Measurements from ENCODE around the gene FLG.
A peak's percentile ranks its signal among the peaks of the same experiment; 100 is the strongest.
"Not testable (repeated sequence)": the region's sequence is repeated elsewhere in the genome, so short reads cannot be mapped to it uniquely, and the experiment has no call there.

The FLG gene

DNA sequence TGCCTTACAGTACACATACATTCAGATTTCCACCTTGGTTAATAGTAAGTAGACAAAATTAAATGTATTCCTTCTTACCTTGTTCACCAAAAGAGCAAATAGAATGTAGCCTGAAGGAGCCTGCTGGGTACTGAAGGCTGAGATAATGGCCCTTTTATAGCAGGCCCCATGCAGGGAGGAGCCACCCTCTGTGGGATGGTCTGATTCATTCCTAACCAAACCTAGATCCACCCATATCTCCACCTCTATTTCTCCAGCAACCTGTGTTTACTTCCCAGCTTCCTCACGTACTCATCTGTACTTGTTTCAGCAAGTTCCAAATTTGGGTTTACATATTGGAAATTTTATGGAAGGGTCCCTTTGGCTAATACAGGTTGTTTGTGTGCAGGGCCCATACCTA lies at the start of gene FLG:
Gene FLG (minus strand): TSS at position 129 of the 400 bp plus-strand sequence. CDS start 9,783 bp downstream, outside the sequence.
- no peak for DNase-seq (ENCODE audit: low read depth)

GRCh38 chr1:152374451-152374850 lies 49.4 kb upstream of the FLG start:
- no peak for DNase-seq (ENCODE audit: low read depth)

- no peak for DNase-seq (ENCODE audit: low read depth)
Measured at GRCh38 chr1:152372672-152373071, 47.6 kb upstream of the FLG start.

DNA sequence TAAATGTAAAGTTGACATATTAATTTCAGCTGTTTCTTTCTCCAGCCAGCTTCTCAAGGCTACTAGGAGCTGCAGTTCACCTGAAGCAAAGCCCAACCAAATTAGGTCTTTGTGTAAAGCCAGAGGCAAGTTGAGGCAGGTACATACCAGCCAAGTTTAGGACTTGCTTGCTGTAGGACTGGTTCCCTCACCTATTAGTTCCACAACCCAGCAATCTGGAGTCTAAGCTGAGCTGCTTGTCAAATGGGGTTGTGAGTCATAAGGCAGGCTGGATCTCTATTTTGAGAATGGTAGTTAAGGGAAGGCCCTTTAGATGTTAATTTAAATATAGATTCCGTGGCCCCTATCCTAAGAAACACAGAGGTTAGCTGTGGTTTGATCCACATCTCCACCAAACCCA lies 42.4 kb upstream of the FLG start:
- DNase-seq (ENCODE audit: low read depth) = no peak

- no peak for DNase-seq (ENCODE audit: low read depth)
Measured at GRCh38 chr1:152359906-152360305, 34.9 kb upstream of the FLG start, which contains the start of gene FLG2. Gene FLG2 (minus strand): TSS chr1:152360006. CDS start chr1:152358884, 1,122 bp downstream.

- no peak for DNase-seq (ENCODE audit: low read depth)
Measured at GRCh38 chr1:152356736-152357135, 31.7 kb upstream of the FLG start.

GRCh38 chr1:152349611-152350010 lies 24.6 kb upstream of the FLG start:
- no peak for DNase-seq (ENCODE audit: low read depth)

DNA sequence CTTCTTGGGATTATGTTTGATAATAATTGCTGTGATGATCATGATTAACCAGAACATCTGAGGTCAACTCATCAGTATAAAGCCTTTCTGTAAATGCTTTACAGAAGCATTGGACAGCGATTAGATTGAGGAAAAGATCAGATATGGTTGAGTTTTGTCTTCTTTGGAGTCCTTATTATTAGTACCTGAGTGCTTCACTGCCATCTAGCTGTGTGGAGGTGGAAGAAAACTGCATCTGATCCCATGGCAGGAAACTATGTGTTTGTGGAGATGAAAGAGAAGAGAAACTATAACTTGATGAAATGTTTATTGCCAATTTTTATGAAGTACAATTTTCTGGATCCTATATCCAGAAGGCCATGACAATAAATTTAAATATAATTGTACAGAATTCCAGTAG lies 23.4 kb upstream of the FLG start:
- DNase-seq (ENCODE audit: low read depth) = no peak

GRCh38 chr1:152347116-152347728 lies 22.2 kb upstream of the FLG start:
- no peak for DNase-seq (ENCODE audit: low read depth)

DNA sequence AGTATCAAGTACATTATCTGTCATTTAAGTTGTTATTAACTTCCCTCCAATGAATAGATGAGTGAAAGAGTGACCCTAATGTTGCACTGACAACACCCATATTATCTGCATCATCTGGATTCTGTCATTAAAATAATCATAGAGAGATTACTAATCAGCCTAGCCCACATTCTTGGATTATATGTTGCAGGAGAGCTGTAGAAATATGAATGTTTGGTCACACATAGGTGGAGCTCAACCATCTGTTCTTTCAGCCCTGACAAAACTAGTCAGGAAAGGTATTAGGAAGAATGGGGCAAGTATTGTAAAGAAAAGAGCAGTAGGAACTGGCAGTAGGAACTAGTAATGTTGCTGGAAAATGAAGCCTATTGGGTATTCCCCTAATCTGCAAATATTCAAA lies 19.4 kb upstream of the FLG start:
- no peak for DNase-seq (ENCODE audit: low read depth)

DNA sequence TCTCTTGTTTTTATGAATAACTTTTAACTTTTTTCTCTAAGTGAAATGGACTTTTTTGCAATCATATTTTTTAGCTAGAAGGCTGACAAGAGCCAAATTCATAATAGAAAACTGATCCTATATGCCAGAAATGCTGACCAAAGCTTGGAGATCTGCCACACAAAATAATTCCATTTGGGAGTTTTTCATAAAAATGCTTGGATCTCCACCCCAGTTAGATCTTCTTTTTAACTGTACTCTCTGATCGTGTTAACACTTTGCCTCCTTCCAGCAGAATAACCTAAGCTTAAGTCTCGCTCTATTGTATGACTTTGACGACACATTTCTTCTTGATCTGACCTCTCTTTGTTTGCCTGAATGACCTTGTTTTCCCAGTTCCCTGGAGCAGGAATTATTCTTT lies 18.0 kb upstream of the FLG start:
- no peak for DNase-seq (ENCODE audit: low read depth)

DNA sequence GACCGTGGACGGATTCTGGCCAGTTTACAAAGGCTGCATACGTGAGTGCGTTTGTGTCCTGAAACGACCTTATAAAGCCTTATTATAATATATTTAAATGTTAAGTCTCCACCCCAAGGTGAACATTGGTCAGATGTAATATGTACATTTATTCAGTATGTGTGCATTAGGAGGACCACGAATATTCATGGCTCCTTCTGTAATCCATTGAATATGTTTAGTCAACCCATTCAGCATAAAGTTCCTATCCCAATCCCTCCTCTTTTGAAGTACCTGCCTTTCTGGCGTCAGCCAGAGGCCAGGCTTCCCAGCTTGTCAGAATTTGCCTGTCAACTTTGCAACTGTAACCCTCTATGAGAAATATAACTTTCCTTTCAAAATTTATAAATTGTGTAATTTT lies 10.4 kb upstream of the FLG start:
- no peak for DNase-seq (ENCODE audit: low read depth)

GRCh38 chr1:152328801-152329391 lies 3.9 kb upstream of the FLG start:
- peak; percentile 13 for DNase-seq (ENCODE audit: low read depth)

- no peak for DNase-seq (ENCODE audit: low read depth)
Measured at GRCh38 chr1:152313970-152314369, 11.1 kb downstream of the FLG start.

- no peak for DNase-seq (ENCODE audit: low read depth)
Measured at GRCh38 chr1:152313319-152313801, 11.7 kb downstream of the FLG start.

DNA sequence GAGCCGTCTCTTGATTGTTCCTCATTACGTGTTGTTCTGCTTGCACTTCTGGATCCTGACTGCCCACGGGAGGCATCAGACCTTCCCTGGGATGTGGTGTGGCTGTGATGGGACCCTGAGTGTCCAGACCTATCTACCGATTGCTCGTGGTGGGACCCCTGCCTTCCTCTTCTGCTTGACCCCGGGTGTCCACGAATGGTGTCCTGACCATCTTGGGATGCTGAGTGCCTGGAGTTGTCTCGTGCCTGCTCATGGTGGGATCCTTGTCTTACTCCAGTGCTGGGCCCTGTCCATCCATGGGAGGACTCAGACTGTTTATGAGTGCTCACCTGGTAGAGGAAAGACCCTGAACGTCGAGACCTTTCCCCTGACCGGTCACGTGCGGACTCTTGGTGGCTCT lies 12.9 kb downstream of the FLG start:
- not testable (repeated sequence) for DNase-seq (ENCODE audit: low read depth)

GRCh38 chr1:152309955-152310354 lies 15.1 kb downstream of the FLG start:
- no peak for DNase-seq (ENCODE audit: low read depth)

DNA sequence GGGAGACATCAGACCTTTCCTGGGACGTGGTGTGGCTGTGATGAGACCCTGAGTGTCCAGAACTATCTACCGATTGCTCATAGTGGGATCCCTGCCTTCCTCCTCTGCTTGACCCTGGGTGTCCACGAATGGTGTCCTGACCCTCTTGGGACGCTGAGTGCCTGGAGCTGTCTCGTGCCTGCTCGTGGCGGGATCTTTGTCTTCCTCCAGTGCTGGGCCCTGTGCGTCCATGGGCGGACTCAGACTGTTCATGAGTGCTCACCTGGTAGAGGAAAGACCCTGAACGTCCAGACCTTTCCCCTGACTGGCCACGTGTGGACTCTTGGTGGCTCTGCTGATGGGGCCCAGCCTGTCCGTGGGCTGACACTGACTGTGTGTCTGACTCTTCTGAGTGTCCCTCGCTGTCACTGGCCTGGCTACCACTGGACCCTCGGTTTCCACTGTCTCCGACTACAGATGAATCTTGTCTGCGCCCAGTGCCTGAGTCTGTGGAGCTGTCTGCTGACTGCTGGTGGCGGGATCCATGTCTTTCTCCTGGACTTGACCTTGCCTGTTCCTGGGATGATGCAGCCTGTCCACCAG lies 15.6 kb downstream of the FLG start:
- DNase-seq (ENCODE audit: low read depth) = not testable (repeated sequence)

DNA sequence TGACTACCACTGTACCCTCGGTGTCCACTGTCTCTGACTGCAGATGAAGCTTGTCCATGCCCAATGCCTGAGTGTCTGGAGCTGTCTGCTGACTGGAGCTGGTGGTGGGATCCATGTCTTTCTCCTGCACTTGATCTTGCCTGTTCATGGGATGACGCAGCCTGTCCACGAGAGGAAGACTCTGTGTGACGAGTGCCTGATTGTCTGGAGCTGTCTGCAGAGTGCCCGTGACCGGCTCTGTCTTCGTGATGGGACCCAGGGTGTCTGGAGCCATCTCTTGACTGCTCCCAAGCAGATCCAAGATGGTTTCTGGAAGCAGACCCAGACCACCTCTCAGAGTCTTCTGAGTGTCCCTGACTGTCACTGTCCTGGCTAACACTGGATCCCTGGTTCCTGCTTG lies 16.3 kb downstream of the FLG start:
- DNase-seq (ENCODE audit: low read depth) = not testable (repeated sequence)

- not testable (repeated sequence) for DNase-seq (ENCODE audit: low read depth)
Measured at GRCh38 chr1:152307970-152308369, 17.1 kb downstream of the FLG start.

GRCh38 chr1:152306123-152306522 lies 18.9 kb downstream of the FLG start:
- not testable (repeated sequence) for DNase-seq (ENCODE audit: low read depth)

DNA sequence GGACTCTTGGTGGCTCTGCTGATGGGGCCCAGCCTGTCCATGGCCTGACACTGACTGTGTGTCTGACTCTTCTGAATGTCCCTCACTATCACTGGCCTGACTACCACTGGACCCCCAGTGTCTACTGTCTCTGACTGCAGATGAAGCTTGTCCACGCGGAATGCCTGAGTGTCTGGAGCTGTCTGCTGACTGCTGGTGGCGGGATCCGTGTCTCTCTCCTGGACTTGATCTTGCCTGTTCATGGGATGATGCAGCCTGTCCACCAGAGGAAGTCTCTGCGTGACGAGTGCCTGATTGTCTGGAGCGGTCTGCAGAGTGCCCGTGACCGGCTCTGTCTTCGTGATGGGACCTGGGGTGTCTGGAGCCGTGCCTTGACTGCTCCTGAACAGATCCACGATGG lies 20.3 kb downstream of the FLG start:
- DNase-seq (ENCODE audit: low read depth) = not testable (repeated sequence)

GRCh38 chr1:152303139-152303872 lies 21.7 kb downstream of the FLG start:
- not testable (repeated sequence) for DNase-seq (ENCODE audit: low read depth)
